ENCODE measurements around the gene SLC8A1. TPM values are rescaled to one million over a fixed set of nuclear protein-coding genes. Genes with fewer than 3 reads are reported as not detected.

Gene SLC8A1
- total RNA-seq, 3 donors from 2014 or later, result 8.2 to 14.2 (median 12.2) TPM

- H3K4me1 ChIP-seq, result no peaks in the 10 kb centered on the region
- intact Hi-C loops (cut with DNase I; ENCODE audit: low total_unique reads), result no loop called here
- H3K9me3 ChIP-seq, result no peaks in the 10 kb centered on the region
- no peak for DNase-seq (ENCODE audit: low spot score in 2 of 2)
- TF ChIP-seq POLR2A (IDR thresholded peaks at IDR 0.05) (no peak), POLR2AphosphoS5 (IDR thresholded peaks at IDR 0.05) (no peak)
- TF ChIP-seq, protein P1, sequence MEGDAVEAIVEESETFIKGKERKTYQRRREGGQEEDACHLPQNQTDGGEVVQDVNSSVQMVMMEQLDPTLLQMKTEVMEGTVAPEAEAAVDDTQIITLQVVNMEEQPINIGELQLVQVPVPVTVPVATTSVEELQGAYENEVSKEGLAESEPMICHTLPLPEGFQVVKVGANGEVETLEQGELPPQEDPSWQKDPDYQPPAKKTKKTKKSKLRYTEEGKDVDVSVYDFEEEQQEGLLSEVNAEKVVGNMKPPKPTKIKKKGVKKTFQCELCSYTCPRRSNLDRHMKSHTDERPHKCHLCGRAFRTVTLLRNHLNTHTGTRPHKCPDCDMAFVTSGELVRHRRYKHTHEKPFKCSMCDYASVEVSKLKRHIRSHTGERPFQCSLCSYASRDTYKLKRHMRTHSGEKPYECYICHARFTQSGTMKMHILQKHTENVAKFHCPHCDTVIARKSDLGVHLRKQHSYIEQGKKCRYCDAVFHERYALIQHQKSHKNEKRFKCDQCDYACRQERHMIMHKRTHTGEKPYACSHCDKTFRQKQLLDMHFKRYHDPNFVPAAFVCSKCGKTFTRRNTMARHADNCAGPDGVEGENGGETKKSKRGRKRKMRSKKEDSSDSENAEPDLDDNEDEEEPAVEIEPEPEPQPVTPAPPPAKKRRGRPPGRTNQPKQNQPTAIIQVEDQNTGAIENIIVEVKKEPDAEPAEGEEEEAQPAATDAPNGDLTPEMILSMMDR (IDR thresholded peaks at IDR 0.05), result no peak
- H3K27me3 ChIP-seq, result no peaks in the 10 kb centered on the region
- no peak overlapping the region for H3K4me3 ChIP-seq
- no peaks in the 10 kb centered on the region for H3K36me3 ChIP-seq
- no peak overlapping the region for H3K27ac ChIP-seq
Measured at GRCh38 chr2:40321016-40321623, 130.8 kb downstream of the SLC8A1 start.

DNA sequence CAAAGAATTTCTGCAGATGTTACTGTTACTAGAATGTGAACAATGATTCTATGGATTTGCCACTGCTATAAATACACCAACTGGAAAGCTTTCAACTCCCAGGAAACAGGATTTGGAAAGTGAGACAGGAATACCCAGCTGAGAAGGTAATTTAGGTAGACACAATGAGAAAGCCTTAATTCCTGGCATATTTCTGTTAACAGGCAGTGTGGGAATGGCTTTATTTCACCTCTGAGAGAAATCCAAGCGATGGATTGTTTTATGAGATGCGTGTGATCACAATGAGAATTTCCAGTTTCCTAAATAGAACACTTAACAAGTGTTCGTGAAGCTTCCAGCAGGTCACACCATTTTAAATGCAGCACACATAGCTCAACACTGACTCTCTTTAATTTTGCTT is 133.0 kb downstream of the SLC8A1 start:
- Histone ChIP-seq H3K4me3 (no peak overlapping the region), H3K27me3 (no peaks in the 10 kb centered on the region), H3K27ac (no peak overlapping the region), H3K36me3 (no peaks in the 10 kb centered on the region), H3K9me3 (peaks cover 0 to 4% of the 10 kb centered on the region in 2 donors), H3K4me1 (no peaks in the 10 kb centered on the region)
- intact Hi-C loops (cut with DNase I; ENCODE audit: low total_unique reads), result no loop called here
- no peak for DNase-seq (ENCODE audit: low spot score in 2 of 2)
- no peak for TF ChIP-seq POLR2AphosphoS5 (IDR thresholded peaks at IDR 0.05)
- TF ChIP-seq POLR2A (IDR thresholded peaks at IDR 0.05), result no peak
- TF ChIP-seq, protein P1 (IDR thresholded peaks at IDR 0.05), result no peak

- no peak for DNase-seq (ENCODE audit: low spot score in 2 of 2)
- peaks cover 0 to 4% of the 10 kb centered on the region in 2 donors for H3K9me3 ChIP-seq
- no peak overlapping the region for H3K4me3 ChIP-seq
- no peak overlapping the region for H3K27ac ChIP-seq
- intact Hi-C loops (cut with DNase I; ENCODE audit: low total_unique reads), result no loop called here
- H3K4me1 ChIP-seq, result no peaks in the 10 kb centered on the region
- H3K27me3 ChIP-seq, result no peaks in the 10 kb centered on the region
- H3K36me3 ChIP-seq, result no peaks in the 10 kb centered on the region
- TF ChIP-seq, protein P1 (IDR thresholded peaks at IDR 0.05), result no peak
- TF ChIP-seq POLR2AphosphoS5 (IDR thresholded peaks at IDR 0.05) (no peak), POLR2A (IDR thresholded peaks at IDR 0.05) (no peak)
Measured at GRCh38 chr2:40317761-40318160, 134.1 kb downstream of the SLC8A1 start.

DNA sequence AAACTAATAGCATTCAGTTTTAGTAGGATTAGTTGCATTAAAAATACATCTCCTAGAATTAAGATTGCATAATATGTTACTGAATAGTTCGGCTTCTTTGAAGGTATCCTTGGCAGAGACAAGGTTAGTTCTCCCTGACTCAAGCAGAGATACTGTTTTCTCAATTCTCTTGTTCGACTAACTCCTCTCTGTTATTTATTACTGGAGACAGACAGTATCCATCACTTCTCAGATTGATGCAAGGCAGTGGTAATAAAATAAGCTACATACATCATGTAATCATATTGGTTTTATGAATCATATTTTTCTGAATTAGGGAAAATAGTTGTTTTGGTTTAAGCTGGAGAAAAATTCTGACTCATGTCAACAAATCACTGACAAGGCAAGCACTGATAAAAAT is 134.8 kb downstream of the SLC8A1 start:
- intact Hi-C loops (cut with DNase I; ENCODE audit: low total_unique reads), result no loop called here
- Histone ChIP-seq H3K27ac (no peak overlapping the region), H3K4me3 (no peak overlapping the region), H3K9me3 (peaks cover 0 to 4% of the 10 kb centered on the region in 2 donors), H3K4me1 (no peaks in the 10 kb centered on the region), H3K27me3 (no peaks in the 10 kb centered on the region), H3K36me3 (no peaks in the 10 kb centered on the region)
- DNase-seq (ENCODE audit: low spot score in 2 of 2), result no peak
- no peak for TF ChIP-seq POLR2A (IDR thresholded peaks at IDR 0.05)
- TF ChIP-seq POLR2AphosphoS5 (IDR thresholded peaks at IDR 0.05), result no peak
- TF ChIP-seq, protein P1 (IDR thresholded peaks at IDR 0.05), result no peak

GRCh38 chr2:40316620-40317019 is 135.3 kb downstream of the SLC8A1 start:
- no peak overlapping the region for H3K4me3 ChIP-seq
- no peaks in the 10 kb centered on the region for H3K4me1 ChIP-seq
- H3K36me3 ChIP-seq, result no peaks in the 10 kb centered on the region
- TF ChIP-seq POLR2A (IDR thresholded peaks at IDR 0.05), result no peak
- TF ChIP-seq, protein P1 (IDR thresholded peaks at IDR 0.05), result no peak
- peaks cover 0 to 4% of the 10 kb centered on the region in 2 donors for H3K9me3 ChIP-seq
- no peak for DNase-seq (ENCODE audit: low spot score in 2 of 2)
- intact Hi-C loops (cut with DNase I; ENCODE audit: low total_unique reads), result no loop called here
- no peaks in the 10 kb centered on the region for H3K27me3 ChIP-seq
- no peak overlapping the region for H3K27ac ChIP-seq

Data from breast epithelium (tissue), 4 donors.